OCI-LY1 (cell line): ENCODE data around the gene ZNF319.

Source experiments
- H2AFZ ChIP-seq: fragments of 200-600 bp; sonication (generic), shearing (Covaris generic); 2 replicates; pipeline ENCODE4 v1.6.0; 2014; ENCODE audit warnings: antibody characterized with exemption, mild to moderate bottlenecking, low read length
- H3F3A ChIP-seq: fragments of 200-600 bp; sonication (generic), shearing (Covaris generic); 2 replicates; pipeline ENCODE4 v1.6.0; 2014; ENCODE audit warnings: mild to moderate bottlenecking, antibody characterized with exemption, low read length, moderate library complexity; ENCODE audit not compliant: insufficient read depth
- H3K27ac ChIP-seq: fragments of 200-600 bp; sonication (generic); 2 replicates; pipeline ENCODE4 v1.5.1; 2014; ENCODE audit warnings: low read length, mixed run types, mild to moderate bottlenecking, low read depth; ENCODE audit not compliant: poor library complexity, severe bottlenecking
- H3K27me3 ChIP-seq: fragments of 200-600 bp; sonication (generic); 2 replicates; pipeline ENCODE4 v1.6.0; 2014; ENCODE audit warnings: antibody characterized with exemption, mild to moderate bottlenecking, low read length, moderate library complexity; ENCODE audit not compliant: insufficient read depth
- H3K36me3 ChIP-seq: fragments of 200-600 bp; sonication (generic); 2 replicates; pipeline ENCODE4 v1.6.1; 2014; ENCODE audit warnings: mild to moderate bottlenecking, antibody characterized with exemption, low read length, moderate library complexity, mixed read lengths; ENCODE audit not compliant: insufficient read depth
- H3K4me1 ChIP-seq: fragments of 200-600 bp; sonication (generic); 2 replicates; pipeline ENCODE4 v1.5.1; 2014; ENCODE audit warnings: mild to moderate bottlenecking, low read length, moderate library complexity; ENCODE audit not compliant: insufficient read depth, severe bottlenecking
- H3K4me2 ChIP-seq: fragments of 200-600 bp; sonication (generic), shearing (Covaris generic); 2 replicates; pipeline ENCODE4 v1.6.1; 2014; ENCODE audit warnings: low read length
- H3K4me3 ChIP-seq: fragments of 200-600 bp; sonication (generic); 2 replicates; pipeline ENCODE4 v1.5.1; 2014; ENCODE audit warnings: low read length, low read depth, mild to moderate bottlenecking, mixed read lengths; ENCODE audit not compliant: poor library complexity, severe bottlenecking
- H3K79me2 ChIP-seq: fragments of 200-600 bp; shearing (Covaris generic); 2 replicates; pipeline ENCODE4 v1.6.1; 2016; ENCODE audit warnings: mixed run types, low read length, mixed read lengths; ENCODE audit not compliant: insufficient read depth
- H3K9ac ChIP-seq: fragments of 200-600 bp; sonication (generic), shearing (Covaris generic); 2 replicates; pipeline ENCODE4 v1.6.1; 2014; ENCODE audit warnings: mild to moderate bottlenecking, low read length, mixed read lengths
- H3K9me2 ChIP-seq: fragments of 200-600 bp; sonication (generic), shearing (Covaris generic); 2 replicates; pipeline ENCODE4 v1.6.1; 2014; ENCODE audit warnings: low read depth, mild to moderate bottlenecking, low read length, mixed read lengths
- H3K9me3 ChIP-seq: fragments of 200-600 bp; shearing (Covaris generic); 2 replicates; pipeline ENCODE4 v1.6.1; 2014; ENCODE audit warnings: low read length, mixed read lengths
- H4K20me1 ChIP-seq: fragments of 200-600 bp; sonication (generic), shearing (Covaris generic); 2 replicates; pipeline ENCODE4 v1.6.0; 2016; ENCODE audit warnings: mild to moderate bottlenecking, low read length; ENCODE audit not compliant: insufficient read depth
- CTCF ChIP-seq: fragments of 200-600 bp; sonication (generic), shearing (Covaris generic); IDR thresholded peaks from 2 replicates; pipeline ENCODE4 v1.5.1; 2017; ENCODE audit warnings: mild to moderate bottlenecking, antibody characterized with exemption, low read length, moderate library complexity, mixed read lengths
- EZH2 ChIP-seq: fragments of 200-600 bp; sonication (generic), shearing (Covaris generic); IDR thresholded peaks from 2 replicates; pipeline ENCODE4 v1.8.0; 2017; ENCODE audit warnings: borderline replicate concordance, mixed run types, mild to moderate bottlenecking, antibody characterized with exemption, low read length, moderate library complexity, mixed read lengths

Gene ZNF319

GRCh38 chr16:58021661-58022551 is 21.4 kb upstream of the ZNF319 start:
- Histone ChIP-seq H3K4me2 (no peak overlapping the region), H3K9ac (no peak overlapping the region), H3K79me2 (no peaks in the 10 kb centered on the region), H3K27me3 (no peaks in the 10 kb centered on the region), H2AFZ (no peak overlapping the region), H3K9me2 (no peaks in the 10 kb centered on the region), H4K20me1 (no peaks in the 10 kb centered on the region), H3K36me3 (peaks cover 16% of the 10 kb centered on the region; the same call in 1 of the 2 replicates), H3K4me1 (peaks cover 24% of the 10 kb centered on the region), H3K4me3 (no peak overlapping the region), H3K27ac (no peak overlapping the region), H3F3A (no peaks in the 10 kb centered on the region), H3K9me3 (no peaks in the 10 kb centered on the region)
- TF ChIP-seq CTCF (no peak), EZH2 (no peak)

- Histone ChIP-seq H3K9me2 (no peaks in the 10 kb centered on the region), H3K4me3 (no peak overlapping the region), H3K4me1 (peaks cover 14% of the 10 kb centered on the region), H3K79me2 (no peaks in the 10 kb centered on the region), H3K36me3 (peaks cover 16% of the 10 kb centered on the region; the same call in 1 of the 2 replicates), H2AFZ (no peak overlapping the region), H3K27ac (no peak overlapping the region), H3K9ac (no peak overlapping the region), H3K27me3 (no peaks in the 10 kb centered on the region), H3K9me3 (no peaks in the 10 kb centered on the region), H4K20me1 (no peaks in the 10 kb centered on the region), H3F3A (no peaks in the 10 kb centered on the region), H3K4me2 (no peak overlapping the region)
- TF ChIP-seq EZH2 (no peak), CTCF (peak; percentile 96)
Measured at GRCh38 chr16:58020628-58021521, 20.4 kb upstream of the ZNF319 start.

GRCh38 chr16:58019866-58020538 is 19.5 kb upstream of the ZNF319 start:
- no peaks in the 10 kb centered on the region for H3F3A ChIP-seq
- no peaks in the 10 kb centered on the region for H4K20me1 ChIP-seq
- no peak for TF ChIP-seq CTCF
- H3K9ac ChIP-seq, result no peak overlapping the region
- H3K27me3 ChIP-seq, result no peaks in the 10 kb centered on the region
- no peak overlapping the region for H2AFZ ChIP-seq
- H3K9me2 ChIP-seq, result no peaks in the 10 kb centered on the region
- no peak overlapping the region for H3K4me2 ChIP-seq
- H3K27ac ChIP-seq, result no peak overlapping the region
- H3K9me3 ChIP-seq, result no peaks in the 10 kb centered on the region
- H3K36me3 ChIP-seq, result peaks cover 16% of the 10 kb centered on the region; the same call in 1 of the 2 replicates
- H3K4me3 ChIP-seq, result no peak overlapping the region
- no peaks in the 10 kb centered on the region for H3K79me2 ChIP-seq
- H3K4me1 ChIP-seq, result peaks cover 7% of the 10 kb centered on the region
